Activated naive CD8-positive, alpha-beta T cell treated with anti-CD3 and anti-CD28 coated beads, Interleukin-2, amount 10 ng/mL, durations not matched to agents 7 days and 5 days (primary cell): ENCODE results near the gene SYDE2. TPM values are rescaled to one million over a fixed set of nuclear protein-coding genes. Genes with fewer than 3 reads are reported as not detected.
A peak's percentile ranks its signal among the peaks of the same experiment; 100 is the strongest.
"Not testable (repeated sequence)": the region's sequence is repeated elsewhere in the genome, so short reads cannot be mapped to it uniquely, and the experiment has no call there.

Experiments used
- ATAC-seq: fragments of 150-1000 bp; cut with Tn5 transposase; one replicate; pipeline ENCODE4 v1.10.0; 2021; ENCODE audit warnings: low read depth, moderate library complexity
- POLR2A ChIA-PET: fragments of 350-600 bp; sonication (Branson Sonifier 250); formaldehyde crosslinking; loops from one replicate; lab custom pipeline; 2021; ENCODE audit warnings: antibody characterized with exemption; lab: Charles Lee
- DNase-seq: peaks from one replicate; pipeline ENCODE4 v3.0.0; 2021
- H3K27ac Mint-ChIP-seq: one replicate; pipeline ENCODE4 v1.8.0; 2022; ENCODE audit warnings: mild to moderate bottlenecking, mixed read lengths
- H3K27me3 Mint-ChIP-seq: one replicate; pipeline ENCODE4 v1.8.0; 2022; ENCODE audit warnings: mild to moderate bottlenecking, moderate library complexity, mixed read lengths
- H3K36me3 Mint-ChIP-seq: one replicate; pipeline ENCODE4 v1.8.0; 2021; ENCODE audit warnings: mild to moderate bottlenecking, mixed read lengths
- H3K4me1 Mint-ChIP-seq: one replicate; pipeline ENCODE4 v1.8.0; 2021; ENCODE audit warnings: mixed read lengths
- H3K4me3 Mint-ChIP-seq: one replicate; pipeline ENCODE4 v1.8.0; 2022; ENCODE audit warnings: mild to moderate bottlenecking, moderate library complexity, mixed read lengths
- H3K9me3 Mint-ChIP-seq: one replicate; pipeline ENCODE4 v1.8.0; 2021; ENCODE audit warnings: mixed read lengths
- total RNA-seq, 2 experiments: library from RNA; stranded (reverse); gene quantifications; one replicate each; pipeline ENCODE4 v1.2.3, GENCODE V29; 2021

The SYDE2 gene
- 1 to 10 TPM; 4.1 to 4.6 TPM for total RNA-seq

DNA sequence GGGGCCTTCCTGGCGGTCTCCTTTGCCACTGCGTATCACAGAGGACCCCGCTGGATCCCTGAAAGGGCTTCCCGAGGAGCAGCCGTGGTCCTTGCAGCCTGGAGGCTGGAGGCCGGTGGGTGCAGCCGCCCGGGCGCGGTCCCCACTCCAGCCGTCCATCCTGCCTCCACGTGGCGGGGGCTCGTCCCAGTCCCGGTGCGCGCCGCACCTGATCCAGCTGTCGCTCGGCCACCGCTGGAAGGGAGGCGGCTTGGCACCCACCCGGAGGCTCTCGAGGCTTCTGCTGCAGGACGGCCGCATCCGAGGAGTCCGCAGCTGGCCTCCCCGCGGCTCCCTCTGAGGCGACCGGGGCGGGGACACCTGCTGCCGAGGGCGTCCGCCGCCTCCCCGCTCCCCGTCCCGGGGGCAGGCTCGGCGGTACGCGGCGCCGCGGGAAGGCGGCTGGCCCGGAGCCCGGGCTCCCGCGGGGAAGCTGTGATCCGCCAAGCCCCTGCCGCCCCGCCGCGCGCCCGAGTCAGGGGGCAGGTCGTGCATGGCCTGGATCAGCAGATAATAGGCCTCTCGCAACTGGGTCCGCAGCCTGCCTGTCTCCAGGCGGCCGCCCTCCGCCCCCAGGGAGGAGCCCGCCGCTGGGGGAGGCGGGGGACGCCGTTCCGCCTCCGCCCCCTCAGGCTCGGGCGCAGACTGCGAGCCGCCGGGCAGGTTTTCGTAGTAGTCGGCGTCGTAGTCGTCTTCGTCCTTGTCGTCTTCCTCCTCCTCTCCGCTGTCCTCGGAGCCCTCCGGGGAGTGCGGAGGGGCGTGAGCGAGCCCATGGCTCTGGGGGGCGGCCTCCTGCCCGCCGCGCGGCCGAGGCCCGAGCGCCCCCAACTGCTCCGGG lies at the start of gene SYDE2:
TSS of gene SYDE2 (minus strand) at position 554 of the 877 bp plus-strand sequence. CDS start at position 534, 20 bp downstream.
- Mint-ChIP-seq H3K36me3 (peaks cover 5% of the 10 kb centered on the region), H3K4me1 (peaks cover 23% of the 10 kb centered on the region)
- POLR2A ChIA-PET, result interaction anchor here (1.0 to 2.5 kb wide), 7 partner anchors 18 to 256 kb away, joined by 3 to 9 read pairs (median 3); partner anchors contain the start of genes BCL10 and C1orf52

GRCh38 chr1:85249042-85249441 lies 48.2 kb upstream of the SYDE2 start:
- DNase-seq, H3K4me3 Mint-ChIP-seq, H3K9me3 Mint-ChIP-seq, H3K27me3 Mint-ChIP-seq, H3K27ac Mint-ChIP-seq, ATAC-seq: not testable (repeated sequence)
- peaks cover 16% of the 10 kb centered on the region for H3K4me1 Mint-ChIP-seq
- peaks cover 23% of the 10 kb centered on the region for H3K36me3 Mint-ChIP-seq
- POLR2A ChIA-PET, result interaction anchor here (1.6 kb wide), 1 partner anchor 10 kb away, joined by 3 read pairs; no protein-coding TSS in a partner anchor

More for the DNA sequence above, at the start of gene SYDE2:
- DNase-seq (peak; percentile 87), ATAC-seq (peak; percentile 85)
- Mint-ChIP-seq H3K4me3 (peak within 1 kb of the TSS; percentile 98), H3K27ac (peak within 1 kb of the TSS; percentile 99), H3K9me3 (no peaks in the 10 kb centered on the region), H3K27me3 (peaks cover 10% of the 10 kb centered on the region)

DNA sequence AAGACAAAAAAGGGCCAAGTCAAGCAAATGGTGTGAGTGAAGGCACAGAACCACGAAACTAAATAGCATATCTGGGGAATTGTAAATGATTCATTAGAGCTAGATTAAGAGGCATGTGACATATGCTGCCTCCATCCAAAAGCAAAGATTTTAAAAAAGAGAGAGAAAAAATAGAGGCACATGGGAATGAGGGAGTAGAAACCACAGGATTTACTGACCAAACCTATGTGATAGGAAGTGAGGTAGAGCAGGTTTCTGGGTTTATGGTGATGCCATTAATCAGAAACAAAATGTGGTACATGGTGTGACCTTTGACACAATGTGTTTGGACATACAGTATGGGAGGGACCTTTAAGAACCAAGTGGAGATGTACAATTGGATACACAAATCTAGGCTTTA lies 45.1 kb upstream of the SYDE2 start:
- peaks cover 17% of the 10 kb centered on the region for H3K4me1 Mint-ChIP-seq

DNA sequence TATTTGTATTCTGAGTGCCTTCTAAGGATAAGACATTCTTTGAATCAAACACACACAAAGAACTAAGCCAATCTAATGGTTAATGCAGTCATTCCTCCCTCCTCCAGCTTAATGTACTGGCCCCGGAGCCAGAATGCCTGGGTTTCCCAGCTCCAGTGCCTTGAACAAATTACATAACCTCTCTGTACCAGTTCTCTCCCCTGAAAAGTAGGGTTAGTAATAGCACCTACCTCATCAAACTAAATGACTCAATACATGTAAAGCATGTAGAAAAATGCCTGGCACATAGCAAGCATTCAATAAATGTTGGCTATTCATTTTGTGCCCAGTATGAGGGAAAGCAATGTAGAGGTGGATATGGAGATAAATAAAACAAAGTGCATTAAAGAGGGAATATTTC lies 44.6 kb upstream of the SYDE2 start:
- no peaks in the 10 kb centered on the region for H3K27me3 Mint-ChIP-seq
- ATAC-seq, result no peak
- no peak overlapping the region for H3K4me3 Mint-ChIP-seq
- no peak overlapping the region for H3K27ac Mint-ChIP-seq
- peaks cover 21% of the 10 kb centered on the region for H3K4me1 Mint-ChIP-seq
- POLR2A ChIA-PET, result interaction anchor here (1.6 kb wide), 1 partner anchor 9 kb away, joined by 3 read pairs; no protein-coding TSS in a partner anchor
- H3K9me3 Mint-ChIP-seq, result peaks cover 11% of the 10 kb centered on the region
- no peak for DNase-seq
- peaks cover 18% of the 10 kb centered on the region for H3K36me3 Mint-ChIP-seq

More for the DNA sequence above, 45.1 kb upstream of the SYDE2 start:
- Mint-ChIP-seq H3K36me3 (peaks cover 18% of the 10 kb centered on the region), H3K27ac (no peak overlapping the region), H3K9me3 (peaks cover 11% of the 10 kb centered on the region), H3K27me3 (no peaks in the 10 kb centered on the region), H3K4me3 (no peak overlapping the region)
- POLR2A ChIA-PET, result interaction anchor here (1.6 kb wide), 1 partner anchor 9 kb away, joined by 3 read pairs; no protein-coding TSS in a partner anchor
- DNase-seq (no peak), ATAC-seq (no peak)

GRCh38 chr1:85244271-85245061 lies 43.6 kb upstream of the SYDE2 start:
- POLR2A ChIA-PET, result interaction anchor here (0.5 to 1.6 kb wide), 2 partner anchors 10 to 211 kb away, joined by 3 read pairs; no protein-coding TSS in a partner anchor
- ATAC-seq (peak; percentile 45), DNase-seq (no peak)
- Mint-ChIP-seq H3K36me3 (peaks cover 8% of the 10 kb centered on the region), H3K4me1 (peaks cover 22% of the 10 kb centered on the region), H3K27ac (peak overlapping the region; percentile 6), H3K27me3 (no peaks in the 10 kb centered on the region), H3K9me3 (peaks cover 5% of the 10 kb centered on the region), H3K4me3 (no peak overlapping the region)

DNA sequence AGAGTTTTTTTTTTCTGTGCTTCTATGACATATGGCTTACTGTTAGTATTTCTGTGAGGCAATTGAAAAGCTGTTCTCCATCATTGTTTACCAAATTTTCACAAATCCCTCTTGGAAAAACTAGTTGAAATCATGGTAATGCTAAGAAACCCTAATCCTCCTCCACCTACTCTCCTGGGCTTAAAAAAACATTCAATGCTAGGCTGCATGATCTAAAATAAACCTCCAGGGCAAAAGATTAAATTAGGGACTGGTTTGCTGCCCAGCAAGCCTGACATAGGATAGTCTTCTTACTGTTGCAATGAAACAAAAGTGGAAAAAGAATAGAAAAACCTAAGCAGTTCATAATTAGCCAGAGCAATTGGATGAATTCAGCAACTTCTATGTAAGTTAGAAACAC lies 42.6 kb upstream of the SYDE2 start:
- H3K4me3 Mint-ChIP-seq, result no peak overlapping the region
- no peak overlapping the region for H3K27ac Mint-ChIP-seq
- DNase-seq (no peak), ATAC-seq (no peak)
- peaks cover 6% of the 10 kb centered on the region for H3K36me3 Mint-ChIP-seq
- H3K4me1 Mint-ChIP-seq, result peaks cover 22% of the 10 kb centered on the region
- H3K9me3 Mint-ChIP-seq, result peaks cover 3% of the 10 kb centered on the region
- no peaks in the 10 kb centered on the region for H3K27me3 Mint-ChIP-seq
- POLR2A ChIA-PET, result no interaction called here

DNA sequence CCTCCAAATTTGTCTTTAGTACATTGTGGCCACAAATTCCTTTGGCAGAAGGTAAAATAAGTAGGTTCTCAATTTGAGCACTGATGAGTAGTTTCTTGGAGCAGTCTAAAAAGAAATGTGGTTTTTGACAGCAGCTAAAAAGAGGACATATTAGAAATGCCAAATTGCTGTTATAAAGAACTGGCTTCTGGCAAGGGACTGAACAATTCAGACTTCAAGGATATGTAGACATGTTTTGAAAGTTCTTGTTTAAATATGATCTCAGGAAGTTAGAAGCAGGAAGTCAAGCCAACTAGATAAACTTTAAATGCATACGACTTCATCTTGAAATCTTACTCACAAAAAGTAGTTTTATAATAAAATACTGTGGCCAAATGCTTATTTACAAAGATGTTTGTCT lies 39.8 kb upstream of the SYDE2 start:
- Mint-ChIP-seq H3K4me3 (no peak overlapping the region), H3K36me3 (peaks cover 6% of the 10 kb centered on the region), H3K4me1 (peaks cover 19% of the 10 kb centered on the region), H3K27me3 (peaks cover 6% of the 10 kb centered on the region), H3K9me3 (peaks cover 1% of the 10 kb centered on the region), H3K27ac (peak overlapping the region; percentile 81)
- POLR2A ChIA-PET, result interaction anchor here (1.1 to 1.5 kb wide), 2 partner anchors 14 to 19 kb away, joined by 3 to 6 read pairs; partner anchors contain the start of gene C1orf52
- no peak for DNase-seq
- no peak for ATAC-seq

- Mint-ChIP-seq H3K27me3 (peaks cover 6% of the 10 kb centered on the region), H3K4me3 (no peak overlapping the region), H3K4me1 (peaks cover 16% of the 10 kb centered on the region), H3K36me3 (peaks cover 4% of the 10 kb centered on the region), H3K27ac (peak overlapping the region; percentile 81), H3K9me3 (peaks cover 1% of the 10 kb centered on the region)
- POLR2A ChIA-PET, result interaction anchor here (1.1 to 1.5 kb wide), 2 partner anchors 14 to 19 kb away, joined by 3 to 6 read pairs; partner anchors contain the start of gene C1orf52
- DNase-seq (no peak), ATAC-seq (peak; percentile 72)
Observed at GRCh38 chr1:85240174-85240601, 39.4 kb upstream of the SYDE2 start.

GRCh38 chr1:85237613-85238012 lies 36.8 kb upstream of the SYDE2 start:
- Mint-ChIP-seq H3K27me3 (peaks cover 10% of the 10 kb centered on the region), H3K9me3 (peaks cover 1% of the 10 kb centered on the region), H3K27ac (no peak overlapping the region), H3K36me3 (peaks cover 4% of the 10 kb centered on the region), H3K4me3 (no peak overlapping the region), H3K4me1 (peaks cover 10% of the 10 kb centered on the region)
- no peak for DNase-seq
- POLR2A ChIA-PET, result no interaction called here
- ATAC-seq, result no peak

DNA sequence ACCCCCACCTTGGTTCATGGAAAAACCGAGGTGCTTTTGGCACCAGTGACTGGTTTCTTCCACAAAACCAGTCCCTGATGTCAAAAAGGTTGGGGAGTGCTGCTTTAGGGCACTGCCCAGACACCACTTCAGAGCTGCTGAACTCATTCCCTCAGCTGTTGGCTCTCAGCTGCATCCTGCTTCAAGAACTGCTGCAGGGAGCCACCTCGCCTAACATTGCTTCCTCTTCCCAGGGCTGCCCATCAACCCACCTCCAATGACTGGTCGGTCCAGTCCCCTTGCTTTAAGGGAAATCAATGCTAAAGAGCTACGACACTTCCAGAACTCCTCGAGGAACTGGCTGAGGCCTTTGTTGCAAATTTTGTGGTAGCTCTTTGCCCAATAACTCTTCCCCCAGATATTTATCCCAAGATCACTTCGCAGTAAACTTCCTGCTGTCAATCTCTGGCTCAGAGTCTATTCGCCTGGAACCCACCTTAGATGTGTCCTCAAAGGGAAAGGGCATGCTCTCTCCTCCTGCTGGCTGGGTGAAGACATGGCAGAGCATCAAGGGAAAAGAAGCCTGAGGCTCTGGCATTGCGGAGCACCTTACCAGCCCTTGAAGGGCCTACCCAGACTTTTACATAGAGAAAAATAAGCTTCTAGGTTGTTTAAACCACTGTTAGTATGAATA lies 29.6 kb upstream of the SYDE2 start:
- no peaks in the 10 kb centered on the region for H3K4me1 Mint-ChIP-seq
- ATAC-seq, result no peak
- H3K9me3 Mint-ChIP-seq, result no peaks in the 10 kb centered on the region
- POLR2A ChIA-PET, result no interaction called here
- no peak overlapping the region for H3K4me3 Mint-ChIP-seq
- H3K27me3 Mint-ChIP-seq, result peaks cover 7% of the 10 kb centered on the region
- H3K27ac Mint-ChIP-seq, result no peak overlapping the region
- no peaks in the 10 kb centered on the region for H3K36me3 Mint-ChIP-seq
- DNase-seq, result no peak

- no peaks in the 10 kb centered on the region for H3K36me3 Mint-ChIP-seq
- no peak overlapping the region for H3K27ac Mint-ChIP-seq
- H3K4me3 Mint-ChIP-seq, result no peak overlapping the region
- no peaks in the 10 kb centered on the region for H3K9me3 Mint-ChIP-seq
- H3K4me1 Mint-ChIP-seq, result no peaks in the 10 kb centered on the region
- POLR2A ChIA-PET, result no interaction called here
- ATAC-seq (no peak), DNase-seq (no peak)
- peaks cover 5% of the 10 kb centered on the region for H3K27me3 Mint-ChIP-seq
Observed at GRCh38 chr1:85229574-85230097, 28.8 kb upstream of the SYDE2 start.

- no peaks in the 10 kb centered on the region for H3K4me1 Mint-ChIP-seq
- H3K4me3 Mint-ChIP-seq, result no peak overlapping the region
- POLR2A ChIA-PET, result no interaction called here
- H3K27ac Mint-ChIP-seq, result no peak overlapping the region
- H3K9me3 Mint-ChIP-seq, result no peaks in the 10 kb centered on the region
- DNase-seq, result no peak
- peaks cover 5% of the 10 kb centered on the region for H3K27me3 Mint-ChIP-seq
- no peaks in the 10 kb centered on the region for H3K36me3 Mint-ChIP-seq
- no peak for ATAC-seq
Observed at GRCh38 chr1:85228972-85229371, 28.2 kb upstream of the SYDE2 start.
